Mesothelial cell of epicardium (in vitro differentiated cells): ENCODE measurements around the gene SPAG8. TPM values are rescaled to one million over a fixed set of nuclear protein-coding genes. Genes with fewer than 3 reads are reported as not detected.

Source experiments
- DNase-seq, 2 experiments: peaks; one replicate each; pipeline ENCODE4 v3.0.0; 2021; ENCODE audit warnings: low spot score in 2 of 2; ENCODE audit not compliant: unreplicated experiment in 2 of 2
- H3K27ac Mint-ChIP-seq: 2 replicates; pipeline ENCODE4 v1.8.0; 2021; ENCODE audit warnings: mixed read lengths
- H3K27me3 Mint-ChIP-seq: 2 replicates; pipeline ENCODE4 v1.8.0; 2021; ENCODE audit warnings: low read depth, mixed read lengths
- H3K36me3 Mint-ChIP-seq: 2 replicates; pipeline ENCODE4 v1.8.0; 2021; ENCODE audit warnings: mixed read lengths
- H3K4me1 Mint-ChIP-seq: 2 replicates; pipeline ENCODE4 v1.8.0; 2021; ENCODE audit warnings: mixed read lengths
- H3K4me3 Mint-ChIP-seq: 2 replicates; pipeline ENCODE4 v1.8.0; 2021; ENCODE audit warnings: mild to moderate bottlenecking, moderate library complexity, mixed read lengths
- H3K9me3 Mint-ChIP-seq: 2 replicates; pipeline ENCODE4 v1.8.0; 2021; ENCODE audit warnings: mixed read lengths
- total RNA-seq: library from RNA; stranded (reverse); gene quantifications from 3 replicates; pipeline ENCODE4 v1.2.1, GENCODE V29; 2021
- TF ChIP-seq, protein P1 (sequence below): fragments of 200-600 bp; sonication (generic); IDR thresholded peaks from one replicate; pipeline ENCODE4 v1.5.0; 2021; ENCODE audit warnings: antibody characterized with exemption; ENCODE audit not compliant: unreplicated experiment

The SPAG8 gene
- total RNA-seq, 1 donor from 2014 or later, result 0.89 TPM

- Mint-ChIP-seq H3K4me3 (no peak overlapping the region), H3K9me3 (no peaks in the 10 kb centered on the region), H3K27ac (no peak overlapping the region), H3K27me3 (no peaks in the 10 kb centered on the region), H3K4me1 (peaks cover 16% of the 10 kb centered on the region), H3K36me3 (no peaks in the 10 kb centered on the region)
- TF ChIP-seq, protein P1, sequence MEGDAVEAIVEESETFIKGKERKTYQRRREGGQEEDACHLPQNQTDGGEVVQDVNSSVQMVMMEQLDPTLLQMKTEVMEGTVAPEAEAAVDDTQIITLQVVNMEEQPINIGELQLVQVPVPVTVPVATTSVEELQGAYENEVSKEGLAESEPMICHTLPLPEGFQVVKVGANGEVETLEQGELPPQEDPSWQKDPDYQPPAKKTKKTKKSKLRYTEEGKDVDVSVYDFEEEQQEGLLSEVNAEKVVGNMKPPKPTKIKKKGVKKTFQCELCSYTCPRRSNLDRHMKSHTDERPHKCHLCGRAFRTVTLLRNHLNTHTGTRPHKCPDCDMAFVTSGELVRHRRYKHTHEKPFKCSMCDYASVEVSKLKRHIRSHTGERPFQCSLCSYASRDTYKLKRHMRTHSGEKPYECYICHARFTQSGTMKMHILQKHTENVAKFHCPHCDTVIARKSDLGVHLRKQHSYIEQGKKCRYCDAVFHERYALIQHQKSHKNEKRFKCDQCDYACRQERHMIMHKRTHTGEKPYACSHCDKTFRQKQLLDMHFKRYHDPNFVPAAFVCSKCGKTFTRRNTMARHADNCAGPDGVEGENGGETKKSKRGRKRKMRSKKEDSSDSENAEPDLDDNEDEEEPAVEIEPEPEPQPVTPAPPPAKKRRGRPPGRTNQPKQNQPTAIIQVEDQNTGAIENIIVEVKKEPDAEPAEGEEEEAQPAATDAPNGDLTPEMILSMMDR, result no peak
- no peak for DNase-seq
Measured at GRCh38 chr9:35818341-35818740, 6.3 kb upstream of the SPAG8 start.

DNA sequence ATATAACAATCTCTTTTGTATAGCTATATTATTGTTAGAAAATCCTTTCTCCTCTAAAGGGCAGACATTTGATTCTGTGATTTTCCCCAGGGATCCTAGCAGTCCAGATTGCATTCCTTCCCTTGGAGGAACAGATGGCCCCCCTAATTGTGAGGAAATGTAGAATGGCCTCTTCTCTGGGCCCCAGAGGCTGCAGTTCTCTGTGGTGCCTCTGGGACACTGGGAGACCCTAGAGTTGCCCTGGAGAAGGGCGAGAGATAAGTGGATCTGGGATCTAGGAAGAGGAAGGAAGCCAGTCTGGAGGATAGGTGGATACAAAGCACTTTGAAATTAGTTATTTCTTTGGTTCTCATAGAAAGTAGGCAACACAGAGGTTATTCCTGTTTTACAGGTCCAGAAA, 4.6 kb upstream of the SPAG8 start:
- Mint-ChIP-seq H3K9me3 (no peaks in the 10 kb centered on the region), H3K27ac (peak overlapping the region; percentile 14), H3K4me3 (peak overlapping the region; percentile 84), H3K36me3 (no peaks in the 10 kb centered on the region), H3K4me1 (peaks cover 29% of the 10 kb centered on the region), H3K27me3 (no peaks in the 10 kb centered on the region)
- TF ChIP-seq, protein P1, result no peak
- no peak for DNase-seq

DNA sequence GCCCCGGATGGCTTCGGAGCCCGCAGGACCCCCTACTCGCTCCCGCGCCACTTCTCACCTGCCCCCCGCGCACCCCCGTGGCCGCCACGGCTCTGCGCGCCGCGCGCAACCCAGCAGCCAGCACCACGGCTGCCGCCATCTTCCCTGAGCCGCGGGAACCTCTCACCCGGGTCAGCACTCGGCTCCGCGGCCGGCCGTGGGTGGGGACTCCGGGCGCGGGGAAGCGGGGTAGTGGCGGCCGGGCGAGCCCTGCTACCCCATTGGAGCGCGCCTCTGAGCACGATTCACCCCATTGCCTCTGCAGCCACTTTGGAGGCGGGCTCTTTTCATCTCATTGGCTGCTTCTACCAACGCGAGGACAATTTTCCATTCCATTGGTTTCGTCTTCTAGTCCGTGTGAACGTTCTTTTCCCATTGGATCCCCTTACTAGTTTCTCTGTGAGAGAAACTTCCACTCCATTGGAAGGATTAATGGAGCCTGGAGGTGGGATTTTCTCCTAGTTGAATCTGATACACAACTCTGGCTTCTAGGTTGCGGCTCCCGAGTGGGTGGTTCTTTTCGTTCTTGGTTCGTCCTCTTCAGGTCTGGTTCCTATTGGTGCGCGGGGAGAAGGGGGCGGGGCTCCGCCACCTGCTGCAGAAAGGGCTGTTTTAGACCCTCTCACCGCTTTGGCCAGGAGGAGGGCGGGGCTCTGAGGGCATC, 2.9 kb upstream of the SPAG8 start, which contains the start of gene HINT2:
Gene HINT2 (minus strand): TSS at position 202 of the 703 bp plus-strand sequence. CDS start 63 bp downstream, at position 139.
- TF ChIP-seq, protein P1, result no peak

GRCh38 chr9:35814106-35814840, 2.2 kb upstream of the SPAG8 start:
- DNase-seq, result peak in 1 of 2 experiments; percentile 59
- TF ChIP-seq, protein P1, result no peak
- no peaks in the 10 kb centered on the region for H3K27me3 Mint-ChIP-seq
- H3K4me3 Mint-ChIP-seq, result peak overlapping the region; percentile 84
- H3K4me1 Mint-ChIP-seq, result peaks cover 29% of the 10 kb centered on the region
- H3K36me3 Mint-ChIP-seq, result no peaks in the 10 kb centered on the region
- peak overlapping the region; percentile 86 for H3K27ac Mint-ChIP-seq
- no peaks in the 10 kb centered on the region for H3K9me3 Mint-ChIP-seq

More for the DNA sequence above, 2.9 kb upstream of the SPAG8 start, which contains the start of gene HINT2:
- Mint-ChIP-seq H3K9me3 (no peaks in the 10 kb centered on the region), H3K27me3 (no peaks in the 10 kb centered on the region), H3K27ac (peak within 1 kb of the TSS; percentile 93), H3K4me3 (peak within 1 kb of the TSS; percentile 84), H3K4me1 (peaks cover 29% of the 10 kb centered on the region), H3K36me3 (no peaks in the 10 kb centered on the region)
- peak; percentile 87 to 93 for DNase-seq

DNA sequence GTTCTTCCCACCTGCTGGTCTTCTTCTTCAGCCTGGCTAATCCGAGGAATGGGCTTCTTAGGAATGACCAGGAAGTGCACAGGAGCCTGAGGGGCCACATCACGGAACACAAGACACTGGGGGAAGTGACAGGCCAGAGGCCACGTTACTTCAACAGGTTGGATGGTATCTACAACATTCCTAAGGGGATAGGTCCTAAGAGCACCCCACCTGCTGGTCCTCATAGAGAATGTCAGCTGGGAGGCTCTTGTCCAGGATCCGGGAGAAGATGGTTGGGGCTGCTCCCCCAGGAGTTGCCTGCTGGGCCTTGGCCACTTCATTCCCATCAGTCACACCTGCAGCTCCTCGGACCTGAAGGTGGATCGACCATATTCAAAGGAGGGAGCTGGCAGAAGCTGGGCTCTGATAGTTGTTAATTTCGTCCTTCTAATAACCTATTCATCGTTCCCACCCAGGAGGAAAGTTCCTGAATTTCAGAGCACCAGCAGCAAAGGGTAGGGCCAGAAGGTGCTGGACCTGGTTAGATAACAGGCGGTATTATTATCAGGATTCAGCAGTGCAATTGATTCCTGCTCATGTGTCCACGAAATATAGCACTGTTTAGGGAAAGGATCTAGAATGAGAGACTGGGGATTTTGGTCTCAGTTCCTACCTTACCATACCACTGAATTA, 1.5 kb upstream of the SPAG8 start:
- no peaks in the 10 kb centered on the region for H3K9me3 Mint-ChIP-seq
- H3K4me3 Mint-ChIP-seq, result peak overlapping the region; percentile 84
- no peak for DNase-seq
- H3K36me3 Mint-ChIP-seq, result no peaks in the 10 kb centered on the region
- TF ChIP-seq, protein P1, result no peak
- peaks cover 29% of the 10 kb centered on the region for H3K4me1 Mint-ChIP-seq
- H3K27me3 Mint-ChIP-seq, result no peaks in the 10 kb centered on the region
- peak overlapping the region; percentile 47 for H3K27ac Mint-ChIP-seq
